Fibroblast of upper back skin (primary cell): ENCODE results near the gene OGFRL1.
A peak's percentile ranks its signal among the peaks of the same experiment; 100 is the strongest.
"Not testable (repeated sequence)": the region's sequence is repeated elsewhere in the genome, so short reads cannot be mapped to it uniquely, and the experiment has no call there.

Source experiments
- DNase-seq: peaks from one replicate; pipeline ENCODE4 v3.0.0-alpha.2; 2013

Gene OGFRL1

DNA sequence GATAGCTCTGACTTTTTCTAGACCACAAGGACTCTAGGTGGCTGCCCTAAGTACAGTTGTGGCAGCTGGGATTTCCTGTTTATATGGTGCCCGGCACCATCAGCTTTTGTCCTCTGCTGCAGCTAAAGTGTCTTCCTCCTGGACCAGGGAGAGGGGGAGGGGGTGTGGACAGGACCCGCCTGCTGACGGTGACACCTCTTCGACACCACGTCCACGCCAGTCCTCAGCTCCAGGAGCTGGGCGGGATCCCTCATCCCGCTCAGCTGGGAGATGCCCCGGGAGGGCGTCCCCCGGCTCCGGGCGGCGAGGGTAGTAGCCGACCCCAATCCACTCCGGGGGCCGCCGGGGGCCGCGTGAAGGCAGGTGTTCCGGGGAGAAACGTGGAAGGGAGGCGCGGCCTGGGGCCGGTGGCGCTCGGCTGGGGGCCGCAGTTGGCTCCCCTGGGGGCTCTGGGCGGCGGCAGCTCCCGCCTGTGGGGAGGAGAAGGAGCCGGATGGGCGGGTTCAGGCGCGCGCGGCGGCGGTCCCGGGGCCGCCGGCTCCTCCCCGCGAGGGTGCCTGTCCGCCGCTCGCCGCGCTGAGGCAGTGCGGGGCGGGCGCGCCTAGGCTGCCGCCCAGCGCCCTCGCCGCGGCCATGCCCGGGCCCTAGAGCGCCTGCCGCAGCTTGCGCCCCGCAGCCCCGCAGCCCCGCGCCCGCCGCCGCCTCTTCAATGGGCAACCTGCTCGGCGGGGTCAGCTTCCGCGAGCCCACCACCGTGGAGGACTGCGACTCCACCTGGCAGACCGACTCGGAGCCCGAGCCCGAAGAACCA is at the start of gene OGFRL1:
TSS of gene OGFRL1 (plus strand) at position 584 of the 811 bp plus-strand sequence. CDS start at position 710, 126 bp downstream.
- DNase-seq: peak; percentile 59

DNA sequence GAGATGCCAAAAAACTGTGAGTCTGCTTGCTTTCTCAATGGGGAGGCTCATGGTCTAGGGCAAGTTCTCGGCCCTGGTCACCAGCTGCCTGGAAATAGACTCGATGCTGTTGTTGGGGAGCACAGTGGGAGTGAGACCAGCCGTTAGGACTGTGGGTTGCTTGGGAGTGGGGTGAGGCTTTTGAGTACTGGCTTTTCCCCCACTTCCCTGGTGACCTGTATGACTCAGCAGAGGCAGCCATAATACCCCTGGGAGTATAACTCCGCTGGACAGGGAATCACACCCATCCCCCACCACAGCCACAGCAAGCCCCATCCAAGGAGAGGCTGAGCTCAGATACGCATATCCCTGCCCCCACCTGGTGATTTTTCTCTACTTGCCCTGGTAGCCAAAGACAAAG is 48.9 kb upstream of the OGFRL1 start:
- DNase-seq: peak; percentile 5

DNA sequence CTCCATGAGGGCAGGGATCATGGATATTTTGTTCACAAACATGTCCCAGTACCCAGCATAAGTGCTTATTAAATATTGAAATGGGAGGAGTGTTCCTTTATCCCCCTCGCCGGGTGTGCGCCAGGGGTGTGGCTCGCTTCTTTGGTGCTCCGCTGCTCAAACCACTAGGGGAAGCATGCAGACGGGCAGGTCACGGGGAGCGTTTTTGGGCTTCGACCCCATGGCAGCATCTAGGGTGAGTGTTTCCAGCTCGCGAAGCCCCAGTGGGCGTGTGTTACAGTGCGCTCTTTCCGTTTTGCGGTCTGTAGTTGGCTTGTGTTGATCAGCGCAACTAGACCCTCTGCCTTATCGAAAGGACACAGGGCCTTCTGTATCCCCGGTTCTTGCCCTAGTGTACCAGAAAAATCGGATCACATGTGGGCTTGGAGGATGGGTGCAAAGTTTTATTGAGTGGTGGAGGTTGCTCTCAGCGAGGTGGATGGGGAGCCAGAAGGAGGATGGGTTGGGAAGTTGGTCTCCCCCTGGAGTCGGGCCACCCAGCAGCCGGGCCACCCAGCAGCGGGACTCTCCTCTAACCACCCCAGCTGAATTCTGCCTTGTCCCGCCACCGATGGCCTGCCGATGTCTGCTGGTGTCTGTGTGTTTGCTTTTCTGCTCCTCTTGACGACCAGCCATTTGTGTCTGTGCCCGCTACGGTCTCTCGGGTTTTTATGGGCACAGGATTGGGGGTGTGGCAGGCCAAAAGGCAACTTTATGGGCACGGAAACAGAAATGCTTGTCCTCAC is 43.2 kb upstream of the OGFRL1 start:
- DNase-seq: no peak

DNA sequence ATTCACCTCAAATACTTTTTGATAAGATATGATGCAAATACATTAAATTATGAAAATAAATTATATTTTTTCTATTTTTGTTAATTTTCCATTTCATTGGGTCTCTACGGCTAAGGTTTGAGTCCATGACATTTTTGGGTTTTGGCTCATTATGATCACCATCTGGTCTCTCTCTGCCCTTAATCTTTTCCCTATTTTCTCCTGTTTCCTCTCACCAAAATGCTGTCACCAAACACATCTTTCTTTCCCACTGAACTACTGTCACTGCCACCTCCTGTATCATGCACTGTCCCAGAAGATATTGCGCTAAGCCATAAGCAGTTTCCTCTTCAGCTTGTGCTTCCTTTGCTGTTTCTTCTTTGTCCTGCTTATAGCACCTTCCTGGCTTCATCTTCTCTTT is 42.0 kb upstream of the OGFRL1 start:
- DNase-seq: no peak

DNA sequence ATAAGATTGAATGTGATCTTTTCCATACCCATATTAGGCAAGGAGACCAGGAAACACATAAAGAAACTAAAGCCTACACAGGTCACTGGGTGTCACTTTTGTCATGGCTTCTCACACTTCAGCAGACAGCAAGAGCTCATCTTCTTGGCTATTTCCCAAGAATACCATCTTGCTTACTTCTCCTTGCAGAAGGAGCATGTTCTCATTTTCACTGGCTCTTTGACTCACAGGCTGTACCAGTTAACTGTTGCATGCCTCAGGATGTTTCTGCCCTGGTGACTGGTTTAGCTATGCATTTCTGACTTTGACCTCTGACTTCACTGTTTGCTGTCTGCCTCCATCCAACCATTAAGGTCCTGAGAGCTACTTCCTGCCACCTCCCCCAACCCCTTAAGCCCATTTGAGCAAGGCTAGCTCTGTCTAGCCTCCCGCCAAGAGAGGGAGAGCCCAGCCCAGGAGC is 40.3 kb upstream of the OGFRL1 start:
- DNase-seq: peak; percentile 66

DNA sequence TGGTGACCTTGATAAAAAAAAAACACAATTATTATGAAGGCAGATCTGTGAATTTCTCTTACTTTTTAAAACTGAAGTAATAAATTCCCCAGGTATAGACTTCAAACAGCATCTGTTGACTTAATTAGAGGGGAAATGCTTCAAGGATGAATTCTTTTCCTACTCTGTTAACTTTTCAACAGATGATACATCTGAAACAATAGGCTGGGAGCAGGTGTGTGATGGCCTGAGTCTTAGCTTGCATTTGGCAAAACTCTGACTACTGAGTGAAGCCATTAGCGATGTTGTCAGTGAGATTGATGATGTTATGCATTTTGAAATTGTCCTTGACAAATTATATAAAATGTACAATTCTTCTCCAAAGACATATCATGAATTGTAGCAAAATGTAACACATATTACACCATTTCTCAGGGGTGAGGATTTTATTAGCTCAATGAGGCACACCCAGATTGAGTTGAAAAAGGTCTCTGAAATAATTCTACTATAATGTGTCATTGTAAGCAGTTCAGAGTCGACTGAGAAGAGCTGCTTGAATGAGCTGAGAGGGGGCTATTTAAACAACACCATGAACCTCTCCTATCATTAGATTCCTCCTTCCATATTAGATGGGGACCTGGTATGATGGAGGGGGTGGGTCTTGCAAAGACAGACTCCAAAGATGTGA is 39.6 kb upstream of the OGFRL1 start:
- no peak for DNase-seq

DNA sequence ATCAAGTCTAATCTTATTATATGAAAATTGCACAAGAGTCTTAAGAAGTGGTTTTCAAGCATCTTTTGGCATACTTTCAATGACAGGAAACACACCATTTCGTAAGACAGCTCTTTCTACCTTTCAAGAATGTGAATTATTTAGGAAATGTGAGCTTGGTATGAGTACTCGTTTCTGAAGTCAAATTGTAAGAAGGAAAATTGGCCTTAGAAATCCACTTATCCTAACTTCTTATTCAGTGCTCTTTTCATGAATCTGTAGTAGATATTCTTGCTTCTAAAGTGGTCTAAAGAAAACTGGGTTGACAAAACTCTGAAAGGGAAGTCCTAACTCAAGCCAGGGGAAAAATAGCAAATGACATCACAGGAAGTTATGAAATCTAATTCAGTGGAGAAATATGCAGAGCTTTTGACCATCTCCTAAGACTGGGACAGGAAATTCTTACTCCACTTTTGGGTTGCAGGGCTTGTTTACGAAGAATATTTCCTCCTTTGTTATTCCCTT is 38.5 kb upstream of the OGFRL1 start:
- peak; percentile 79 for DNase-seq

DNA sequence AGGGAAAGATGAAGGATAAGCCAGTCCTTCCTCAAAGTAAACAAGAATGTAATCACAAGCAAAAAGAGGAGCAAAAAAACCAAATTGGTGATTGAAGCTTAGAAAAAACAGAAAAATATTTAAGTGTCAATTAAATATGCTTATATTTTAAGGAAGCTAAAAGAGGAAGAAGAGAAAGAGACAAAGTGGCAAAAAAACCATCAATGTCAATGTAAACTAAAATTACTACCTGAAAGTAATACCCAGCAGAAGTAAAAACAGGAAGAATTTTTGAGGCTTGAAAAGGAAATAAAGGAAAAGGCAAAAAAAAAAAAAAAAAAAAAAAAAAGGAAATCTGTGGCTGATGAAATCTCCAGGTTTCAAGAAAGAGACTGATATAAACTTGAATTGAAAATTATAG is 36.2 kb upstream of the OGFRL1 start:
- no peak for DNase-seq

DNA sequence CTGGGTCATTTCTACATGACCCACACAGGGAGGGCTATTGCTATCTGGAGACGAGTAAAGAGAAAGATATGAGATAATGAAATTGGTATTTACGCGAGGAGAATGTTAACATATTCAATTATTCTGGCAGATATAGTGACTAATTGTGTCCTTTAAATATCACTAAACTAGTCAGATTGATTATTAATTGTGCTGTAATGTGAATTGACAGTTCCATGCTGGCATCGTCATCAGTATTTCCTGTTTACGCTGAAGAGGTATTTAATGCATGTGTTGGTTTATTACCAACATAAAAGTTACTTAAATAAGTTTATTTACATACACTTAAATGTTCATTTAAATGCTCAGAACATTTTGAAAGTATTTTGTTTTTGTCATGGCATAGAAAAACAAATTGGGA is 35.7 kb upstream of the OGFRL1 start:
- DNase-seq: no peak

DNA sequence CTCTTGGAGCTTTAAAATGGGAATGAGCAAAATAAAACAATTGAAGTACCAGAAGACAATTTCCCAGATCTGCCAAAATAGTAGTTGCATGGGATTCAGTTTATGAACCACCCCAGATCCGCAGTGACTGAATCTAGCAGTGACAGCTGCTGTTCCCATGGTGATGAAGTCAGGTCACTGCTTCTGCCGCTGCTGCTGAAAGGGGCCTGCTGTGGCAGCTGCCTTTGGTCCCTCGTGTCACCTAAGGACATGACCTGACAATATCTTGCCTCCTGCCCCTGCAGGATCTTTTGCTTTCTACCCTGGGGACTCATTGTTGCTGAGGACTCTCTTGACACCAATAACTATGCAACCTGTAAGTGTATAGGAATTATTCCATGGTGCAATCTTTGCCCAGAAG is 34.3 kb upstream of the OGFRL1 start:
- DNase-seq: no peak

DNA sequence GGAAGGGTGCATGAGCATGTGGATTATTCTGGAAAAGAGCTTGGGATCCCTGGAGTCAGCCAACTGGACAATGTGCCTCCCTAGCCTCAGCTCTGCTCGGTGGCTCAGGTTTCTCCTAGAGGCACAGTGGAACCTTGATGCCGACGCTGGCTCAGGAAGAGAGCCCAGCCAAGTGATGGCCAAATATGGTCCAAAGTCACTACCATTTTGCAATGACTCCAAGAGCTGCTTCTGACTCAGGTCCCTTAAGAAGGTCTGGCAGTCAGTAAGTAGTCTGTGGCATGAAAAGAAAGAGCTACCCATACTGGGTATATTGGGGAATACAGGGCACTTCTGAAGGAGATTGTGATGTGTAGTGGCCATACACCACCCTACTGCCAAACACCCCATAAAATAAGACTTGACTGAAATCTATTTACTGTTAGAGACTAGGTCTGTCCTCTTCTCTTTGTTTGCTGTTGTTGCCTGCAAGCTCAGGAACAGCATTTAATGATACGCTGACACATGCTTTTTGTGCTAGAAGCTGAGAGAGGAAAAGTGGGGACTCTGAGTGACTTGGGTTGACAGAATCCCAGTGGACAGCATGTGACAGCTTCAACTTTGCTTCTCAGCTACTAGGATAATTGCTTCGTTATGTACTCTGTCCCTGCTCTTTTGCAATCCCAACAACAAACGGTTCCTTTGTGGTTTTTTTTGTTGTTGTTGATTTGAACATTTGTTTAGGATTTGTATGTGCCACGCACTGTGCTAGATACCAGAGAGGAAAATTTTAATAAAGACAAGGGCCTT is 30.3 kb upstream of the OGFRL1 start:
- no peak for DNase-seq

DNA sequence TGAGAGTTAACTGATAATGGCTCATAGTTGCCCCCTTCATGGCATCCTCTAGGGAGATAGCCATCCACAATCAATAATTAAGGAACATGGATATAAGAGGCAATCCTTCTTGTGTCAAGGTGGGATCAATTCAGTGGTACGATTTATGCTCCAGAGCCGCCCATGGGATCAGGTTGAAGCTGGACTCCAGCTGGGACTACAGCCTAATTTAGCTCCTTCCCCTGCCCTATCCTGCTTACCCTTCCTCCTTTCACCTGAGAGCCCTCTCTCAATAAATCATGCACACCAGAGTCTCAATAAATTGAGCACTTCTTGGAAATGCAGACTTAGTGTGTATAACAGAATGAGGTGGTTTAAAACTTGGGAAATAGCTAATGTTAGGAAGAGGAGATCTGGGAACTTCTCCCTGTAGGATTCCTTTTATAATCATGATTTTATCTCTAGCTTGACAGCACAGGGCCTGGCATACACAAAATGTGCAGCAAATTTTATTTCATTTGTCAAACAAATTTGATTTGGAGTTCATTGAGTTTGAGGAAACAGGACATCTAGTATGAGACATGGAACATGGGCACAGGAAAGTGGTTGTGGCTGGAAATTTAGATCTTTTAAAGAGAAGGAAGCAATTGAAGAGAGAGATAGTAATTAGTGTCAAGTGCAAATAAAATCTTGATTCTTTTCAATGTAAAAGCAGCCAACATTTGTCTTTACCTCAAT is 28.6 kb upstream of the OGFRL1 start:
- DNase-seq: no peak

DNA sequence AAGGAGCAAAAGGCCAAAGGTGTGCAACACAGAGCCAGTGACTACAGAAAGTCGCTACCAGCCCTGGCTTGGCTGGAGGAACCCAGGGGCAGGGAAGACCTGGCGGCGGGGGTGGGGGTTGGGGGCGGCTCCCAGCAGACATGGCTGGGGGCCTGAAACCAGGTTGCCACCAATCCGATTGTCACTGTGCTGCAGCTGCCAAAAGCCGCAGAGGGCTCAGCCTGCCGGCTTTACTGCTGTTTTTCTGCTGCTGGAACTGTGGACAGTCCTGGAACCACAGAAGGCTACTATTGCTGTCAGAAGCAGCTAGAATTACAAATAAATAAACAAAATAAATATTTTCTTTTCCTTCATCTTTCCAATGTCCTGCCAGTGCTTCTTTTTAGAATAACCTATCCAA is 25.7 kb upstream of the OGFRL1 start:
- DNase-seq: no peak

DNA sequence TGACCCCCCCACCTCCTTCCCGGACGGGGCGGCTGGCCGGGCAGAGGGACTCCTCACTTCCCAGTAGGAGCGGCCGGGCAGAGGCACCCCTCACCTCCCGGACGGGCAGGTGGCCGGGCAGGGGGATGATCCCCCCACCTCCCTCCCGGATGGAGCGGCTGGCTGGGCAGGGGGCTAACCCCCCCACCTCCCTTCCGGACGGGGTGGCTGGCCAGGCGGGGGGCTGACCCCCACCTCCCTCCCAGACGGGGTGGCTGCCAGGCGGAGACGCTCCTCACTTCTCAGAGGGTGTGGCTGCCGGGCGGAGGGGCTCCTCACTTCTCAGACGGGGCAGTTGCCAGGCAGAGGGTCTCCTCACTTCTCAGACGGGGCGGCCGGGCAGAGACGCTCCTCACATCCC is 22.2 kb upstream of the OGFRL1 start:
- DNase-seq: not testable (repeated sequence)

DNA sequence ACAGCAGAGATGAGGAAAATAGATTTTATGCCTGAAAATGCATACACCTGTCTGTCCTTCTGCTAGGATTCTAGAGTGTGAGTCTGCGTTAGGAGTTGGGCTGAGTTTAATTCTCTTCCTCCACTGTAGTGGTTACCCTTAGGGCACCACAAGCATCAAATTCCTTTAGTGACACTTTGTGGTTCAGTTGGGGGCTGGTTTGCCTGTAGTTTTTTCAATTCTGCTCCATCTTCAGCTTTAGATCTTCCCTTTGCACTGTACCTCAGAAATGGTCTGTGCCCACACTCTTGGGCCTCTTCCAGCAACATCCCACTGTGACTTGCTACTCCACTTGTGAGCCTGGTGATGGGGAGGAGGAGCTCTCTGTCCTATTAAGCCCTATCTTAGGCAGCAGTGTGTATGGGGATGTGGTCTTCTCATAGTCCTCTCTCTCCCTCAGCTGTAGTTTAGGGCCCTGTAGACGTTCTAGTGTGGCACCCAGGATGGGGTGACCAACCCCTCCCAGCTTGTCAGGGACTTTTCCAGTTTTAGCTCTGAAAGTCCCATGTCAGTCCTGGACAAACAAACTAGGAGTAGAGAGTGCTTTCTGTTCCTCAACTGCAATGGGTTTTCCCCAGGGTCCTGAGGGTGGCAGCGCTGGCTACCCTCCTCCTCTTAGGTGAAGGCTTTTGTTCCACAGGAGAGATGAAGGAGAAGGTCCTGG is 19.7 kb upstream of the OGFRL1 start:
- no peak for DNase-seq

DNA sequence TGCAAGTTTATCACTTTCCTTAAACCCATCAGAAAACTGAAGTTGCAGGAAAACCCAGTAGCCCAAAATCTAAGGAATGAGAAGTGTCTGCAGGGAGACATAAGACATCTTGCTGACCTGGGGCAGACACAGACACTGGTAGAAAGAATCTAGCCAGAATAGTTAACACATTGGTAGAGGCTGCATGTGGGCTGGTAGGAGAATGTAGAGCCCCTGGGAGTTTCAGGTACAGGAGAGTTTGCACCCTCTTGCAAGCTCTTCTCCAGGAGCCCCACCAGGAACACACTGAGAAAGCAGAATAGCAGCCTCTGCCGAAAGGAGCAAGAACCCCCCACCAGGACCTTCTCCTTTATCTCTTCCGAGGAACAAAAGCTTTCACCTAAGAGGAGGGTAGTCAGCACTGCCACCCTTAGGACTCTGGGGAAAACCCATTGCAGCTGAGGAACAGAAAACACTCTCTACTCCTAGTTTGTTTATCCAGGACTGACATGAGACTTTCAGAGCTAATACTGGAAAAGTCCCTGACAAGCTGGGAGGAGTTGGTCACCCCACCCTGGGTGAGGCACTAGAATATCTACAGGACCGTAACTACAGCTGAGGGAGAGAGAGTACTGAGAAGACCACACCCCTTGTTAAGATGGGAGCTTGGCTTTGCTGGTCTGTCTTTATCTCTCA is 10.5 kb upstream of the OGFRL1 start:
- DNase-seq: no peak

DNA sequence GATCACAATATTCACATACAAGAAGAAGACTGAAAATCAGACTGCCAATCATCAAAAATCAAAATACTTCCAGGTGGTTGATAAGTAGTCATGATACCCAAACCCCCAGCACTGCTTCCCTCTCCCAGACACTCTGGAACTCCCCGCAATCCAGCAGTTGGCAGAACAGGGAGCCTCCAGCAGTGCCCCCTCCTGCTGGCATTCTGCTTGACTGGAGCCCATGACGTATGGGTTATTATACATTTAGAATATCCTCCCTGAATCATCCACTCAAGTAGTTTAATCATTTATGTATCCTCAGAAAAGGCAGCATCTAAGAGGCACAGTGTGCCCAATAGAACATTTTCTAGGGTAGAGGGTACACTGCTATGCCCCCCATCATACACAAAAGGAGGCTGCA is 9.3 kb upstream of the OGFRL1 start:
- DNase-seq: no peak

DNA sequence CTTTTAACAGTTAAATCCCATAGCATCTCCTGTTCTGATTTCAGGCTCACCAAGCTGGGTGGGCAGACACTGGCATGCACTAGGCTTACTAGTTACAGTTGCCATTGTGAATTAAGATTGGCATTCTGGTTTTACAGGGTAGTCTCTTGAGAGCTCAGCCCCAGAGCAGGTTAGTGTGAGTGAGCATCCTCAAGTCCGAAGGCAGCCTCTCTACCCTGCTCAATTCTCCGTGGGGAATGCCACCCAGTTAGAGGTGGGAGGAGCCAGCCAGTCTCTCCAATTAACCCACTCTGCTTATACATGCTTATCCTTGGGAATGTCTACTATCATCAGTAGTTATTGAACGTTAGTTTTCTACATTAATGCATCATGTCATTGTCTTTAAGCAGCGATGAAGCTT is 8.9 kb upstream of the OGFRL1 start:
- DNase-seq: no peak

DNA sequence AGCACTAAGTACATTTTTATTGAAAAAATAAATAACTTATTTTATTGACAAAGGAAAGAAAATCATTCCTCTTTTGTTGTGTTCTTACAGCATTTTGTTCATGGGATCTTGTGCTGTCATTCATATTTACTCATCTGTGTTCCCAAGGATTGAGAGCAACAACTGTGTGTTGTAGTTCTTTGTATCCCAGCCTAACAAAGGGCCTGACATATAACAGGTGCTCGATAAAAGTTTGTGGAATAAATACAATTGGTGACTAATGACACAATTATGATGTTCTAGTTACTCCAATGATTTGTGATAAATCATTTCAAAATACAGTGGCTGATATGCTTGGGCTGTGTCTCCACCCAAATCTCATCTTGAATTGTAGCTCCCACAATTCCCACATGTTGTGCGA is 7.9 kb upstream of the OGFRL1 start:
- no peak for DNase-seq

DNA sequence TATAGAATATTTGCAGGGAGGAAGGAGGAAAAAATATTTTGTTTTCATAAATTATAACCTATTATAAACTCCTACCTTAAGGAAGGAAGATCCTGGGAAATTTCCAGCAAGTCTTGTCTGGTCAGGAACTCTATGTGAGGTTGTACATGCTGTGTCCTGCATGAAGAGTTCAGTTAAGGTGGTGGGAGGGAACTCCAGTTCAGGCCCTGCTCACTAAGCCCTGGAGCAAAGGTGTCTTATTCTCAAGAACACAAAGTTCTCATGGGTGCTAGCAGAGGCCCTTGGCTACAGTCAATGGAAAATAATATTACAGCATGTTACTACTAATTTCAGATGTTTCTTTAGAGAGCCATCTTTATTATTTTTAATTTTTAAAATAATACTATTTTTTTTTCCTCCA is 3.8 kb upstream of the OGFRL1 start:
- DNase-seq: no peak

DNA sequence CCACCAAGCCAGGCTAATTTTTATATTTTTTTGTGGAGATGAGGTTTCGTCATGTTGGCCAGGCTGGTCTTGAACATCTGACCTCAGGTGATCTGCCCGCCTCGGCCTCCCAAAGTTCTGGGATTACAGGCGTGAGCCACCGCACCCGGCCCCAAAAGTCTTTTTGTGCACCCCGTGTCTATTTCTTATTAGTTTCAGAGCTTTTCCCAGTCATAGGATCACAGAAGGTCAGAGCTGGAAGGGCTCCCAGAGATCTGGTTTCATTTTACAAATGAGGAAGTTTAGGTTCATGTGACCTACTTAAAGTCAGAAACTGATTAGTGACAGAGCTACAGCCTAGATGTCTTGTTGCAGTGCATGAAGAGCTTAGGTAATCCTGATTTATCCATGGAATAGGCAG is 1.6 kb upstream of the OGFRL1 start:
- no peak for DNase-seq
